Duodenal mucosa (tissue), 2 donors: Measurements from ENCODE around the gene PLXNB3.

Experiments used
- H3K27ac ChIP-seq: one replicate; pipeline ENCODE4 v1.7.0; 2013; ENCODE audit warnings: low read depth, low read length
- H3K27me3 ChIP-seq, 2 donors: one replicate each; pipeline ENCODE4 v1.7.0; 2013; ENCODE audit warnings: low read length in 2 of 2, control low read depth in 1 of 2; ENCODE audit not compliant: insufficient read depth in 2 of 2, control insufficient read depth in 1 of 2
- H3K36me3 ChIP-seq, 2 donors: one replicate each; pipeline ENCODE4 v1.7.0; 2013; ENCODE audit warnings: low read length in 2 of 2, control low read depth in 1 of 2; ENCODE audit not compliant: insufficient read depth in 2 of 2, control insufficient read depth in 1 of 2
- H3K4me1 ChIP-seq, 2 donors: one replicate each; pipeline ENCODE4 v1.7.0; 2013; ENCODE audit warnings: low read length in 2 of 2, control low read depth in 1 of 2; ENCODE audit not compliant: insufficient read depth in 2 of 2, control insufficient read depth in 1 of 2
- H3K4me3 ChIP-seq, 2 donors: one replicate each; pipeline ENCODE4 v1.7.0; 2013; ENCODE audit warnings: low read length in 2 of 2, low read depth in 1 of 2
- H3K9ac ChIP-seq, 2 donors: one replicate each; pipeline ENCODE4 v1.7.0; 2013; ENCODE audit warnings: low read length in 2 of 2, low read depth in 1 of 2
- H3K9me3 ChIP-seq, 2 donors: one replicate each; pipeline ENCODE4 v1.7.0; 2013; ENCODE audit warnings: low read length in 2 of 2, control low read depth in 1 of 2; ENCODE audit not compliant: control insufficient read depth in 1 of 2

Gene PLXNB3

DNA sequence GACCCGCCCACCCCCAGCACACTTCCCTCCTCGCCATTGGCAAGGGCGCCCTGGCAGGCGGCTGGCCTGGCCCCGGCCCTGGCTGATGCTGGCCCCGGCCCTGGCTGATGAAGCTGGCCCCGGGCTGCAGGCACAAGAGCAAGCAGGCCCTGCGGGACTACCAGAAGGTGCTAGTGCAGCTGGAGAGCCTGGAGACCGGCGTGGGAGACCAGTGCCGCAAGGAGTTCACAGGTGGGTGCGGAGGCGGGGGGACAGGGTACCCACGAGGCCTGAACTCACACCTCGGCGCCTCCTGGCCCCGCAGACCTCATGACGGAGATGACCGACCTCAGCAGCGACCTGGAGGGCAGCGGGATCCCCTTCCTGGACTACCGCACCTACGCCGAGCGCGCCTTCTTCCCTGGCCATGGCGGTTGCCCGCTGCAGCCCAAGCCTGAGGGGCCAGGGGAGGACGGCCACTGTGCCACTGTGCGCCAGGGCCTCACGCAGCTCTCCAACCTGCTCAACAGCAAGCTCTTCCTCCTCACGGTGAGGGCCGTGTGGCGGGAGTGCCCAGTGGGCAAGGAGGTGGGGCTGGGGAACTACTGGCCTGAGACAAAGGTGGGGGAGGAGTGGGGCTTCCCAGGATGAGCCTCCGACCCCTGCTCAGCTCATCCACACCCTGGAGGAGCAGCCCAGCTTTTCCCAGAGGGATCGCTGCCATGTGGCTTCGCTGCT, 10.7 kb downstream of the PLXNB3 start:
- no peak overlapping the region for H3K9ac ChIP-seq
- H3K27ac ChIP-seq: no peak overlapping the region
- no peaks in the 10 kb centered on the region for H3K4me1 ChIP-seq
- no peak overlapping the region for H3K4me3 ChIP-seq
- H3K36me3 ChIP-seq: no peaks in the 10 kb centered on the region
- no peaks in the 10 kb centered on the region for H3K9me3 ChIP-seq
- peaks cover 0 to 3% of the 10 kb centered on the region in 2 donors for H3K27me3 ChIP-seq

GRCh38 chrX:153775293-153776119, 11.5 kb downstream of the PLXNB3 start:
- Histone ChIP-seq H3K9ac (no peak overlapping the region), H3K36me3 (no peaks in the 10 kb centered on the region), H3K27me3 (peaks cover 0 to 9% of the 10 kb centered on the region in 2 donors), H3K4me1 (peaks cover 0 to 4% of the 10 kb centered on the region in 2 donors), H3K27ac (no peak overlapping the region), H3K9me3 (no peaks in the 10 kb centered on the region), H3K4me3 (no peak overlapping the region)

GRCh38 chrX:153776120-153776599, 12.1 kb downstream of the PLXNB3 start:
- Histone ChIP-seq H3K36me3 (no peaks in the 10 kb centered on the region), H3K4me1 (peaks cover 0 to 7% of the 10 kb centered on the region in 2 donors), H3K27me3 (peaks cover 0 to 9% of the 10 kb centered on the region in 2 donors), H3K4me3 (no peak overlapping the region), H3K9me3 (no peaks in the 10 kb centered on the region), H3K27ac (no peak overlapping the region), H3K9ac (no peak overlapping the region)

- peaks cover 0 to 7% of the 10 kb centered on the region in 2 donors for H3K4me1 ChIP-seq
- no peaks in the 10 kb centered on the region for H3K9me3 ChIP-seq
- H3K9ac ChIP-seq: no peak overlapping the region
- H3K27ac ChIP-seq: no peak overlapping the region
- no peak overlapping the region for H3K4me3 ChIP-seq
- H3K27me3 ChIP-seq: peaks cover 0 to 9% of the 10 kb centered on the region in 2 donors
- no peaks in the 10 kb centered on the region for H3K36me3 ChIP-seq
These were observed 12.6 kb downstream of the PLXNB3 start for GRCh38 chrX:153776611-153777045.

DNA sequence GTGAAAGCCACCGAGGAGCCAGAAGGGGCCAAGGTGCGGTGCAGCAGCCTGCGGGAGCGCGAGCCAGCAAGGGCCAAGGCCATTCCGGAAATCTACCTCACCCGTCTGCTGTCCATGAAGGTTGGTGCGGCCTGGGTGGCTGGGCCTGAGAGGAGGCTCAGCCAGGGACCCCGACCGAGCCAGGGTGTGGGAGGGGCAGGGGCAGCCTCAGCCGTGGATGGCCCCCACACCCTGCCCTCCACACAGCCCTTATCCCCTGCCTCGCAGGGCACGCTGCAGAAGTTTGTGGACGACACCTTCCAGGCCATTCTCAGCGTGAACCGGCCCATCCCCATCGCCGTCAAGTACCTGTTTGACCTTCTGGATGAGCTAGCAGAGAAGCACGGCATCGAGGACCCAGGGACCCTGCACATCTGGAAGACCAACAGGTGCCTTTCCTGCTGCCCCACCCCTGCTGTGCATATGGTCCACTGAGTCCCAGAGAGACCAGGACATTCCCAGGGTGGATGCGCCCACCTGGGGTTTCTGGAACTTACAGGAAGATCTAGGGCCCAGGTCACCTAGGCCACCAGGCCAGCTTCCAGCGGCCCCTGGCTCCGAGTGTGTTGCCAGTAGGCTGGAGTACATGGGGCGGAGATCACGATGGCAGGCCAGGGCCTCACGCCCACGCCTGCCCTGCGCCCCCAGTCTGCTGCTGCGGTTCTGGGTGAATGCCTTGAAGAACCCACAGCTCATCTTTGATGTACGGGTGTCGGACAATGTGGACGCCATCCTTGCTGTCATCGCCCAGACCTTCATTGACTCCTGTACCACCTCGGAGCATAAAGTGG, 13.4 kb downstream of the PLXNB3 start:
- Histone ChIP-seq H3K27me3 (peaks cover 0 to 9% of the 10 kb centered on the region in 2 donors), H3K27ac (no peak overlapping the region), H3K4me1 (peaks cover 0 to 7% of the 10 kb centered on the region in 2 donors), H3K4me3 (no peak overlapping the region), H3K9me3 (no peaks in the 10 kb centered on the region), H3K9ac (no peak overlapping the region), H3K36me3 (no peaks in the 10 kb centered on the region)

GRCh38 chrX:153778181-153778580, 14.1 kb downstream of the PLXNB3 start:
- Histone ChIP-seq H3K4me3 (no peak overlapping the region), H3K27ac (no peak overlapping the region), H3K4me1 (peaks cover 0 to 7% of the 10 kb centered on the region in 2 donors), H3K9me3 (no peaks in the 10 kb centered on the region), H3K9ac (no peak overlapping the region), H3K27me3 (peaks cover 0 to 9% of the 10 kb centered on the region in 2 donors), H3K36me3 (no peaks in the 10 kb centered on the region)

- peaks cover 0 to 7% of the 10 kb centered on the region in 2 donors for H3K4me1 ChIP-seq
- no peak overlapping the region for H3K4me3 ChIP-seq
- H3K9me3 ChIP-seq: no peaks in the 10 kb centered on the region
- no peak overlapping the region for H3K27ac ChIP-seq
- H3K36me3 ChIP-seq: no peaks in the 10 kb centered on the region
- no peak overlapping the region for H3K9ac ChIP-seq
- peaks cover 0 to 9% of the 10 kb centered on the region in 2 donors for H3K27me3 ChIP-seq
These were observed 14.6 kb downstream of the PLXNB3 start for GRCh38 chrX:153778684-153779101.

- H3K4me3 ChIP-seq: no peak overlapping the region
- H3K9ac ChIP-seq: no peak overlapping the region
- peaks cover 0 to 7% of the 10 kb centered on the region in 2 donors for H3K4me1 ChIP-seq
- H3K36me3 ChIP-seq: no peaks in the 10 kb centered on the region
- H3K27me3 ChIP-seq: peaks cover 0 to 9% of the 10 kb centered on the region in 2 donors
- no peaks in the 10 kb centered on the region for H3K9me3 ChIP-seq
- H3K27ac ChIP-seq: no peak overlapping the region
These were observed 16.0 kb downstream of the PLXNB3 start for GRCh38 chrX:153779891-153780677.

DNA sequence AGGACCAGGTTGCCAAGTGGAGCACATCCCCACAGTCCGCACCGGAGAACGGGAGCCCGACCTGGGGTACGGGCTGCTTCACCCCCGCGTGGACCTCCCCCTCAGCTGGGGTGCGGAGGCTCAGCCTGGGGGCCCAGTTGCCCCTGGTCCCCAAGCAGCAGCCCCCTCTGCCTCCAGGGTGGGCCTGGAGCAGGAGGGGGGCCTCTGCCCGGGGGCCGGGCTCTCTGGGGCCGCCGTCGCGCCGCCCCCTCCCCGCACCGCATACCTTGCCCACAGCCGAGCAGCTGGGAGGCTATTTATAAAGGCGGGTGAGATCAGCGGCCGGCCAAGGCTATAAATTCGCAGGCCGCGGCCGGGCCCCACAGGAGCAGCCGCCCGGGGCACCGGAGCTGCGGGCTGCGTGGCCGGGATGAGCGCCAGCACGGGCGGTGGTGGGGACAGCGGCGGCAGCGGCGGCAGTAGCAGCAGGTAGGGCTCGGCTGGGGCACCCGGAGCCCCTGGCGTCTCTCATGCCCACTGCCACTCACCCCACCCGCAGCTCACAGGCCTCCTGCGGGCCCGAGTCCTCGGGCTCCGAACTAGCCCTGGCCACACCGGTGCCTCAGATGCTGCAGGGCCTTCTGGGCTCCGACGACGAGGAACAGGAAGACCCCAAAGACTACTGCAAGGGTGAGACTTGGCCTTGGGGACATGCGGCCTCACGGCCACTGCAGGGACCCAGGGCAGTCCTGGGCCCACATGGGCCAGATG, 16.8 kb downstream of the PLXNB3 start, which contains the start of gene SRPK3:
TSS of gene SRPK3 (plus strand) at position 364 of the 750 bp plus-strand sequence. CDS start at position 410, 46 bp downstream.
- peaks cover 0 to 7% of the 10 kb centered on the region in 2 donors for H3K4me1 ChIP-seq
- H3K9me3 ChIP-seq: no peaks in the 10 kb centered on the region
- H3K36me3 ChIP-seq: peaks cover 0 to 3% of the 10 kb centered on the region in 2 donors
- H3K4me3 ChIP-seq: no peak within 1 kb of the TSS
- peaks cover 0 to 9% of the 10 kb centered on the region in 2 donors for H3K27me3 ChIP-seq
- H3K9ac ChIP-seq: no peak within 1 kb of the TSS
- no peak within 1 kb of the TSS for H3K27ac ChIP-seq
